WERI-Rb-1 (cell line): Measurements from ENCODE around the gene CLEC16A.

Experiments used
- DNase-seq: peaks from one replicate; pipeline ENCODE4 v3.0.0-alpha.2; 2020
- H3K27ac ChIP-seq: fragments of 250-450 bp; sonication (Bioruptor Pico); 2 replicates; pipeline ENCODE4 v1.5.1; 2020; ENCODE audit warnings: mild to moderate bottlenecking, moderate library complexity
- H3K27me3 ChIP-seq: fragments of 250-450 bp; sonication (Bioruptor Pico); 2 replicates; pipeline ENCODE4 v1.5.1; 2021; ENCODE audit warnings: mild to moderate bottlenecking, low read depth, moderate library complexity; ENCODE audit not compliant: insufficient read depth, severe bottlenecking
- H3K36me3 ChIP-seq: fragments of 250-450 bp; sonication (Bioruptor Pico); 2 replicates; pipeline ENCODE4 v1.5.1; 2020; ENCODE audit warnings: mild to moderate bottlenecking, moderate library complexity
- H3K4me3 ChIP-seq: 2 replicates; pipeline ENCODE4 v1.5.1; 2011; ENCODE audit warnings: low read depth, mild to moderate bottlenecking, control low read depth, low read length
- H3K9me3 ChIP-seq: fragments of 250-450 bp; sonication (Bioruptor Pico); 2 replicates; pipeline ENCODE4 v1.5.1; 2021; ENCODE audit warnings: mild to moderate bottlenecking, moderate library complexity; ENCODE audit not compliant: severe bottlenecking
- CTCF ChIP-seq: IDR thresholded peaks from 2 replicates; pipeline ENCODE4 v1.5.1; 2011; ENCODE audit warnings: low read depth, mild to moderate bottlenecking, control low read depth, inconsistent platforms, low read length

The CLEC16A gene

GRCh38 chr16:11097094-11097786 lies 152.9 kb downstream of the CLEC16A start:
- Histone ChIP-seq H3K27ac (no peak overlapping the region), H3K9me3 (no peaks in the 10 kb centered on the region), H3K27me3 (no peaks in the 10 kb centered on the region), H3K4me3 (no peak overlapping the region), H3K36me3 (no peaks in the 10 kb centered on the region)
- TF ChIP-seq CTCF = no peak
- no peak for DNase-seq

- no peak overlapping the region for H3K4me3 ChIP-seq
- H3K27me3 ChIP-seq = no peaks in the 10 kb centered on the region
- DNase-seq = no peak
- H3K27ac ChIP-seq = no peak overlapping the region
- H3K36me3 ChIP-seq = no peaks in the 10 kb centered on the region
- H3K9me3 ChIP-seq = no peaks in the 10 kb centered on the region
- TF ChIP-seq CTCF = no peak
Observed at GRCh38 chr16:11097787-11098167, 153.4 kb downstream of the CLEC16A start.

- no peak for TF ChIP-seq CTCF
- H3K4me3 ChIP-seq = no peak overlapping the region
- H3K27ac ChIP-seq = no peak overlapping the region
- no peaks in the 10 kb centered on the region for H3K27me3 ChIP-seq
- H3K36me3 ChIP-seq = no peaks in the 10 kb centered on the region
- no peaks in the 10 kb centered on the region for H3K9me3 ChIP-seq
- DNase-seq = no peak
Observed at GRCh38 chr16:11098601-11099390, 154.4 kb downstream of the CLEC16A start.

- Histone ChIP-seq H3K9me3 (no peaks in the 10 kb centered on the region), H3K4me3 (no peak overlapping the region), H3K27me3 (no peaks in the 10 kb centered on the region), H3K36me3 (no peaks in the 10 kb centered on the region), H3K27ac (no peak overlapping the region)
- no peak for TF ChIP-seq CTCF
- DNase-seq = no peak
Observed at GRCh38 chr16:11099672-11100205, 155.4 kb downstream of the CLEC16A start.

GRCh38 chr16:11100239-11100750 lies 155.9 kb downstream of the CLEC16A start:
- TF ChIP-seq CTCF = no peak
- H3K27ac ChIP-seq = no peak overlapping the region

More at GRCh38 chr16:11100239-11100750, 155.9 kb downstream of the CLEC16A start:
- Histone ChIP-seq H3K27me3 (no peaks in the 10 kb centered on the region), H3K4me3 (no peak overlapping the region), H3K36me3 (no peaks in the 10 kb centered on the region), H3K9me3 (no peaks in the 10 kb centered on the region)
- DNase-seq = no peak
